DOHH2 (cell line): Measurements from ENCODE around the gene RAD51B.

Experiments used
- EZH2phosphoT487 ChIP-seq: fragments of 200-600 bp; sonication (generic); IDR thresholded peaks from 2 replicates; pipeline ENCODE4 v1.6.1; 2017; ENCODE audit warnings: borderline replicate concordance, mild to moderate bottlenecking, antibody characterized with exemption, low read length, moderate library complexity, mixed read lengths
- TF ChIP-seq, protein P1 (sequence below): fragments of 200-600 bp; sonication (generic); IDR thresholded peaks from one replicate; pipeline ENCODE4 v1.5.1; 2014; ENCODE audit warnings: antibody characterized with exemption, mild to moderate bottlenecking, low read depth, low read length; ENCODE audit not compliant: poor library complexity, severe bottlenecking

DNA sequence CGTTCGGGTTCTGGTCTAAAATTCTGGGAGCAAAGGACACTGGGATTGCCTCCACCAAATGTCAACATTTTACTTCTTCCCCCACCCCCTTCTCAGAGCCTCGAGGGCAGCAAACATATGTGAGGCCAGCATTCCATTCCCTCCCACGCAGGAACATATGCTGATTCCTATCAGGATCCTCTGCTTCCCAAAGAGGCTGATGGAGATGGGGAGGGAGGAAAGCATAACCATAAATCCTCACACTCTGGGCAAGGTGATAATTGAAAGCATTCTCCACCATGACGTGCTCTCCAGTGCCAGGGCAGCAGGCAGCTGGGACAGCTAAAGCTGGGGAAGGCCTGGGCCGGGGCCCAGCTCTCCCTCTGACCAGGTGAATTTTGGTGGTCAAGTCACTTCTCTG, 578.2 kb downstream of the RAD51B start:
- TF ChIP-seq, protein P1, sequence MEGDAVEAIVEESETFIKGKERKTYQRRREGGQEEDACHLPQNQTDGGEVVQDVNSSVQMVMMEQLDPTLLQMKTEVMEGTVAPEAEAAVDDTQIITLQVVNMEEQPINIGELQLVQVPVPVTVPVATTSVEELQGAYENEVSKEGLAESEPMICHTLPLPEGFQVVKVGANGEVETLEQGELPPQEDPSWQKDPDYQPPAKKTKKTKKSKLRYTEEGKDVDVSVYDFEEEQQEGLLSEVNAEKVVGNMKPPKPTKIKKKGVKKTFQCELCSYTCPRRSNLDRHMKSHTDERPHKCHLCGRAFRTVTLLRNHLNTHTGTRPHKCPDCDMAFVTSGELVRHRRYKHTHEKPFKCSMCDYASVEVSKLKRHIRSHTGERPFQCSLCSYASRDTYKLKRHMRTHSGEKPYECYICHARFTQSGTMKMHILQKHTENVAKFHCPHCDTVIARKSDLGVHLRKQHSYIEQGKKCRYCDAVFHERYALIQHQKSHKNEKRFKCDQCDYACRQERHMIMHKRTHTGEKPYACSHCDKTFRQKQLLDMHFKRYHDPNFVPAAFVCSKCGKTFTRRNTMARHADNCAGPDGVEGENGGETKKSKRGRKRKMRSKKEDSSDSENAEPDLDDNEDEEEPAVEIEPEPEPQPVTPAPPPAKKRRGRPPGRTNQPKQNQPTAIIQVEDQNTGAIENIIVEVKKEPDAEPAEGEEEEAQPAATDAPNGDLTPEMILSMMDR, result no peak
- TF ChIP-seq EZH2phosphoT487, result no peak
